A673 (cell line): ENCODE results near the gene NDUFB4. TPM values are rescaled to one million over a fixed set of nuclear protein-coding genes. Genes with fewer than 3 reads are reported as not detected.

Source experiments
- BruUV-seq: library from RNA; stranded (reverse); fragments of 400-500 nt; replicated peaks from 2 replicates; lab custom pipeline; 2021; lab: Mats Ljungman, UMichigan
- CTCF ChIA-PET: fragments of 300-600 bp; sonication (Branson Sonifier 250); formaldehyde crosslinking; loops from one replicate; lab custom pipeline; 2022; ENCODE audit warnings: antibody characterized with exemption; lab: Charles Lee
- POLR2A ChIA-PET: fragments of 300-600 bp; sonication (Branson Sonifier 250); formaldehyde crosslinking; loops from one replicate; lab custom pipeline; 2022; ENCODE audit warnings: antibody characterized with exemption; ENCODE audit not compliant: low non-redundant PET; lab: Charles Lee
- DNase-seq: peaks from one replicate; pipeline ENCODE4 v3.0.0-alpha.2; 2015; ENCODE audit warnings: low spot score
- H3K27ac ChIP-seq: fragments of 200-600 bp; sonication (generic); 2 replicates; pipeline ENCODE4 v1.5.1; 2016; ENCODE audit warnings: mixed run types, low read depth, mild to moderate bottlenecking, mixed read lengths, antibody characterized with exemption, low read length; ENCODE audit not compliant: poor library complexity, severe bottlenecking
- H3K27me3 ChIP-seq: fragments of 200-600 bp; sonication (generic); replicated peaks from 2 replicates; pipeline ENCODE4 v1.6.1; 2017; ENCODE audit warnings: mixed run types, low read depth, mild to moderate bottlenecking, mixed read lengths, antibody characterized with exemption, low read length; ENCODE audit not compliant: insufficient read depth, poor library complexity
- H3K36me3 ChIP-seq: fragments of 200-600 bp; sonication (generic); 2 replicates; pipeline ENCODE4 v1.6.1; 2016; ENCODE audit warnings: mixed run types, mild to moderate bottlenecking, mixed read lengths, antibody characterized with exemption, low read length; ENCODE audit not compliant: insufficient read depth, poor library complexity, severe bottlenecking
- H3K4me1 ChIP-seq: fragments of 200-600 bp; sonication (generic); 2 replicates; pipeline ENCODE4 v1.6.1; 2017; ENCODE audit warnings: mixed run types, mild to moderate bottlenecking, mixed read lengths, antibody characterized with exemption, low read length; ENCODE audit not compliant: insufficient read depth, poor library complexity, severe bottlenecking
- H3K4me3 ChIP-seq: fragments of 200-600 bp; sonication (generic); 2 replicates; pipeline ENCODE4 v1.5.1; 2016; ENCODE audit warnings: low read depth, mixed run types, mild to moderate bottlenecking, mixed read lengths, low read length; ENCODE audit not compliant: poor library complexity, severe bottlenecking
- H3K9me3 ChIP-seq: fragments of 200-600 bp; sonication (generic); 2 replicates; pipeline ENCODE4 v1.6.1; 2016; ENCODE audit warnings: mixed run types, low read depth, mild to moderate bottlenecking, mixed read lengths, antibody characterized with exemption, low read length; ENCODE audit not compliant: poor library complexity, severe bottlenecking
- CTCF ChIP-seq: fragments of 300-800, 200-600 bp; sonication (generic); conservative IDR thresholded peaks from 2 replicates; pipeline ENCODE4 v1.5.1; 2017; ENCODE audit warnings: low read depth, mild to moderate bottlenecking, antibody characterized with exemption, low read length, moderate library complexity, mixed read lengths
- EZH2 ChIP-seq: fragments of 200-600 bp; sonication (generic); IDR thresholded peaks from 2 replicates; pipeline ENCODE4 v1.6.1; 2017; ENCODE audit warnings: borderline replicate concordance, low read depth, mild to moderate bottlenecking, mixed read lengths, antibody characterized with exemption, low read length; ENCODE audit not compliant: poor library complexity, severe bottlenecking
- intact Hi-C: fragments of 100-400 bp; cut with micrococcal nuclease; formaldehyde crosslinking; loops from one replicate; pipeline ENCODE4 v1.10.0; 2022; ENCODE audit not compliant: unreplicated experiment
- total RNA-seq: library from RNA; stranded (reverse); gene quantifications from 2 replicates; pipeline ENCODE4 v1.2.3, GENCODE V29; 2021

The NDUFB4 gene
- total RNA-seq, 1 experiment from 2014 or later, result 200 TPM

GRCh38 chr3:120554812-120555606 lies 41.1 kb upstream of the NDUFB4 start:
- no TSS peak for BruUV-seq
- DNase-seq, result no peak
- H3K36me3 ChIP-seq, result no peaks in the 10 kb centered on the region
- ChIA-PET CTCF (no interaction called here), POLR2A (no interaction called here)
- no peak overlapping the region for H3K27ac ChIP-seq
- no peaks in the 10 kb centered on the region for H3K9me3 ChIP-seq
- H3K4me3 ChIP-seq, result no peak overlapping the region
- TF ChIP-seq EZH2 (no peak), CTCF (no peak)
- H3K4me1 ChIP-seq, result peaks cover 5% of the 10 kb centered on the region
- intact Hi-C loops, result loop anchor here (5.0 kb wide), 1 partner anchor 663 kb away; no protein-coding TSS in a partner anchor
- no peaks in the 10 kb centered on the region for H3K27me3 ChIP-seq

- H3K27me3 ChIP-seq, result no peaks in the 10 kb centered on the region
- TF ChIP-seq CTCF (no peak), EZH2 (no peak)
- H3K36me3 ChIP-seq, result no peaks in the 10 kb centered on the region
- DNase-seq, result no peak
- intact Hi-C loops, result loop anchor here (5.0 kb wide), 1 partner anchor 664 kb away; no protein-coding TSS in a partner anchor
- ChIA-PET CTCF (interaction anchor here (0.8 kb wide), 1 partner anchor 830 kb away, joined by 3 read pairs; no protein-coding TSS in a partner anchor), POLR2A (no interaction called here)
- H3K4me1 ChIP-seq, result peaks cover 5% of the 10 kb centered on the region
- H3K27ac ChIP-seq, result no peak overlapping the region
- no peak overlapping the region for H3K4me3 ChIP-seq
- BruUV-seq, result no TSS peak
- no peaks in the 10 kb centered on the region for H3K9me3 ChIP-seq
Measured at GRCh38 chr3:120555657-120556509, 40.3 kb upstream of the NDUFB4 start.

GRCh38 chr3:120557115-120557514 lies 39.0 kb upstream of the NDUFB4 start:
- Histone ChIP-seq H3K27me3 (no peaks in the 10 kb centered on the region), H3K4me3 (no peak overlapping the region), H3K9me3 (no peaks in the 10 kb centered on the region), H3K27ac (no peak overlapping the region), H3K36me3 (no peaks in the 10 kb centered on the region), H3K4me1 (peaks cover 5% of the 10 kb centered on the region)
- CTCF ChIA-PET, result interaction anchor here (0.6 to 0.8 kb wide), 2 partner anchors 136 to 462 kb away, joined by 3 to 12 read pairs; no protein-coding TSS in a partner anchor
- POLR2A ChIA-PET, result no interaction called here
- no TSS peak for BruUV-seq
- intact Hi-C loops, result loop anchor here (5.0 kb wide), 1 partner anchor 665 kb away; no protein-coding TSS in a partner anchor
- no peak for DNase-seq
- TF ChIP-seq EZH2 (no peak), CTCF (no peak)
